ENCODE results near the gene SETD9.

The SETD9 gene

GRCh38 chr5:56909294-56910209 lies at the start of gene SETD9:
SETD9 (plus strand) TSS chr5:56909596; CDS start chr5:56909646, 50 bp downstream.
- peak; percentile 97 to 98 for DNase-seq

GRCh38 chr5:56861893-56862485 lies 47.4 kb upstream of the SETD9 start:
- DNase-seq: no peak

DNA sequence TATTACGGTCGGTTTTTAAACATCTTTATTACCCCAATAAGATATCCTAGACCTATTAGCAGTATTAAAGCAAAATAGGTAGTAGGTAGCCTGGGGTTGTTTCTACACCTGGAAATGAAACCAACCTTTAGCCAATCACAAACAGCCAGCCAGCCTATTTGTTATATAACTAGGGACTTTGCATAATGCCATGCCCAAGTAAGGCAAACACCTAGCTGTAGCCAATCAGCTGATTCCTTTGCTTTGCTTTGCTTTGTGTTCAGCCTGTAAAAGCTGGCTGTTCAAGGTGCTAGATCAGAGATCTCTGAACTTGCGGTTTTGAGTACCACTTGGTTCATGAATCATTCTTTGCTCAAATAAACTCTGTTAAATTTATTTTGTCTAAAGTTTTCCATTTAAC lies 46.5 kb upstream of the SETD9 start:
- DNase-seq: no peak

DNA sequence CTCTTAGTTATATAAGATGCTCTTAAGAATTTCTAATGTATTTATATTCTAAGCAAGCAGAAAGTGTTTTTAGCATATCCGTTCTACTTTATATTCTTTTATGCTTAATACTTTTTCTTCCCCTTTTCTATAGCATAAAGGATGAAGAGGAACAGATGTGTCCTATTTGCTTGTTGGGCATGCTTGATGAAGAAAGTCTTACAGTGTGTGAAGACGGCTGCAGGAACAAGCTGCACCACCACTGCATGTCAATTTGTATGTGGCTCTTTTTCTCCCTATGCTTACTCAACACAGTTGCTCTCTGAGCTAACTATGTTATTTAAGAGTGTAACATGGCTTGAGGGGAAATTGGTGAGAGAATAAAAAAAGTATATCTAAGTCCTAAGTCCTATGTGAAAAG lies 37.6 kb upstream of the SETD9 start:
- DNase-seq: no peak

DNA sequence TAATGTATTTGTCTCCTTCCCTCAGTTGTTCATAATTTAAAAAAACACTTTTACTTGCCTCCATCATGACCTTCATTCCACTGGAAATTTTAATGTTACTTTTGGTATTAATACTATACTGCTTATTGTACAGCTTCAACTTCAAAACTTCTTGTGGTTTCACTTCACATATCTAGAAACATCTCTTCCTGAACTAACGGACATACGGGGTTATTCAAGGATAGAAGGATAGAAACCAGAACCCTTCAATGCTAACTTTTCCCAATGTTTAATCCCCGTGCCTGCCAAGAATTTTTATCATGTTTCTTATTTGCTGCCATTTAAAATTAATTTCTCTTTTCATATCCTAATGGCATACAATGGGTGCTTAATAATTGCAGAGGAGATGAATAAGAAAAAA lies 36.3 kb upstream of the SETD9 start:
- no peak for DNase-seq

GRCh38 chr5:56876327-56876726 lies 33.1 kb upstream of the SETD9 start:
- no peak for DNase-seq

DNA sequence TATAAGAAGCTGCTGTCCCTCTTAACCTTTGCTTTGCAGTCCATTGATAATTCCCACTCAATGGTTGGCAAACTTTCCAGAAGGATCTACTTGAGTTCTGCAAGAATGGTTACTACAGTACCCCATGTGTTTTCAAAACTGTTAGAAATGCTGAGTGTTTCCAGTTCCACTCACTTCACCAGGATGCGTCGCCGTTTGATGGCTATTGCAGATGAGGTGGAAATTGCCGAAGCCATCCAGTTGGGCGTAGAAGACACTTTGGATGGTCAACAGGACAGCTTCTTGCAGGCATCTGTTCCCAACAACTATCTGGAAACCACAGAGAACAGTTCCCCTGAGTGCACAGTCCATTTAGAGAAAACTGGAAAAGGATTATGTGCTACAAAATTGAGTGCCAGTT lies 27.8 kb upstream of the SETD9 start:
- no peak for DNase-seq

- no peak for DNase-seq
Observed at GRCh38 chr5:56893251-56893951, 16.0 kb upstream of the SETD9 start.

DNA sequence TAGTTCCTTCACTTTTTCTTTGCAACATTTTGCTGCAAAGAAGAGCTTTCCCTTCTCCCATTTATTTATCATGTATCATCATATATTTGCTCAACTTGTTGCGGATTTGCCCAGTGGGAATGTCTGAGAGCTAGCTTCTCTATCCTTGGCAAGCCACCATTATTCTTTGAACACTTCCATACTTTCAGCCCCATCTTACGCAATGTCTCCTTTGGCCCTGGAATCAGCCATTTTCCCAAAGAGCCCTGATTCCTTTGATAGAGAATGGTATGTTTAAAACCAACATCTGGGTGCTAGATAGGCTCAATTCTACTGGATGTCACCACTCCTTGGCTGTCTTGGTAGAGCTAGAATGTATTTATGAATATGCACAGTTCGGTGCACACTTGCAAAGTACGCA lies 12.6 kb upstream of the SETD9 start:
- no peak for DNase-seq

DNA sequence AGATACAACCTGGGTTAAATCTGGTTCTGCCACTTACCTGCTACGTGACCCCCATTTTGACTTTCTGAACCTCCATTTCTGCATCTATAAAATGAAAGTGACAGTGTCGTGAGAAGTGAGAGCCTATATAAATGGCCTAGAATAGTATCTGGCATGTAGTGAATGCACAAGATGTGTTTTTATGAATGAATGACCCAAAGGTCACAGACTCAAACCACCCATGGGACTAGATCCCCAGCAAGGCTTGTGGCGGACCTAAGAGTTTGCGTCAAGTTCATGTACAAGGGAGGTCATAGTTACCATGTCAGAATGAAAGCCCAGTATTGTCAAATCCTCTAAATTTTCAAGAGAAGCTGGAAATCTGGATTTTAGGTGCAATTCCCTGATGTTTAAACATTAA lies 11.2 kb upstream of the SETD9 start:
- DNase-seq: no peak

- DNase-seq: no peak
Observed at GRCh38 chr5:56900395-56900794, 9.0 kb upstream of the SETD9 start.

DNA sequence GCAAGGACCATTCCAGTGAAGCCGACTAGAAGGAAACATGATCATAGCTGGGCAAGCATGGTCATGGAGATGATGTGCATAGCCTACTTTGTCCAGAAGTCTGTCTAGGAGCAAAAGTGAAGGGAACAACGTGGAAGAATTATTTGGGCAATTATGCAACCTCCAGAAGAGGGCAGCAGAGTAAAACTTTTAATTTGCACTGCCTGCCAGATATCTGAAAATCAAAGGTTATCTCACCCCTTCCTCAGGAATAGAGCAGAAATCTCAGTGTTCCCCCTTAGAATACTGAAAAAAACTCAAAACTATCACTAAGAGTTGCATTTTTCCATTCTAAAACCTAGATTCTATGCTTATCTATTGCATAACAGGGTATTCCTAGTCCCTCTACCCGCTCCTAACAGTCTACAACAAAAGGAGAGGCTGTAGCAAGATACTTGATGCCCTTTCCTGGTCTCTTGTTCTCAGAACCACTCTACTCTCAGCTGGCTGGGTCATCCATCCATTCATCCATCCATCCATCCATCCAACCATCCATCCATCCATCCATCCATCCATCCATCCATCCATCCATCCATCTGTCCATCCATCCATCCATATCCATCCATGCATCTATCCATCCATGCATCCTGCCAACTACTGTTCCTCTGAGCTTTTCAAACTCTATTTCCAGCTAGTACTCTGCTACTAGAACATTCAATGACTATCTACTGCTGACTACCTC lies 8.4 kb upstream of the SETD9 start:
- DNase-seq: peak; percentile 3 to 58

DNA sequence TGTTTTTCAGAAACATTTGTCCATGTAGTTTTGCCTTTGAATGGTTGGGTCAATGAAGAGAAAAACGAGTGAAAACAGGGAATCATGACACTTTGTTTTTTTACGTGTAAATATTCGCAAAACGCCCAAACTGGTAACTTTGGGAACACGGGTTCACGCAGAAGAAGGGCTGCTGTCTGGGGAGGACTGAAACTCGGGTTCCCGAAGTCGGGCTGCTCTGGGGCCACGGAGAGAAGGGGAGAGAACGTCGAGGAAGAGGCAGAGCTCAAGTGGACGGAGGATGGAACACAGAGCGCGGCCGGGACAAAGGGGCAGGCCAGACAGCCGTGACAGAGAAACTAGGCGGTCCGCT lies 478 bp upstream of the SETD9 start:
- DNase-seq: peak in 1 of 2 donors; percentile 84

DNA sequence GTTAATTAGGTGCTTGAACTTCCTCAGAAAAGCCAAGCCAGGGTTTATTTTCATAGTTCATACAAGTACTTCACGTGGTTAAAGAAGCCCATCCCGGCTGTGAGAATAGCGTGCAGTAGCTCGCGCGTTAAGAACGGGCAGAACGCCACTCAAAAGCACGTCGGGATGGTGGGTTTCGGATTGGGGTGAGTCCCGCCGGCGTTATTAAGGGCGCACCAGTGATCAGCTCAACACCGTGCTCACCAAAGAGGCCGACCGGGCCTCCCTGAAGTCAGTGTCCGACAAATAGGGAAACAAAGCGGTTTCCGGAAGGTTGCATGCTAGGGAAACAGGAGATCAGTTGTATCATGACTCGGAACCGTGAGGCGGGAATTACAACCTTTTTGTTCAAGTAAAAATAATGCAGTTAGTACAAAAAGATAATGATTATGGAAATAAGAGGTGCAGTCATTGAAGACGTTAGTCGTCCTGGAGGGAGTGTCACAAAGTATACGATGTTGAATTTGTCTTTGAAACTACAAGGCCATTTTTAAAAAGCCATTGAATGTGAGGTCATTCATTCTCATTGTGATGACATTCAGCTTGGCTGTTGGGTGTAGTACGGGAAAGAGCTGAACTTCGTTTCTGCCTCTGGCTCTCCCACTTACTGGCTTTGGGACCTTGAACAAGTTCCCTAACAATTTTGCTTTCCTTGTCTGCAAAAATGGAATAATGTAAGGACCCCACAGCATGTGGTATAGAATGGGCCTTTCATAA lies 992 bp downstream of the SETD9 start:
- no peak for DNase-seq

DNA sequence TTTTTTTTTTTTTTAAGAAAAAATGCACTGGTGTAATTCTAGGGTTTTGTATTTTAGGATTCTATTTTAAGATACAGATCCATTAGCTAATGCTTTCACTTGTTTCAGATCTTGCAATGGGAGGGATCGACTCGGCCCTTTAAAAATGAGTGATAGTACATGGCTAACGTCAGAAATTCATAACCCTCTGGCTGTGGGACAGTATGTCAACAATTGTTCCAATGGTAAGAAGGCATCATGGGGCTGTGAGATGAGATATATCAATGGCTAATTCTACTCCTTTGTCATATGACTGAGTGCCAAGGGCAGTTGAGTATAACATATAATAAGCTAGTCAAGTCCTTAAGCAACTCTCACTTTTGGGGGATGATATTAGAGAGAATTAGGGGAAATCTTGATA lies 4.4 kb downstream of the SETD9 start:
- DNase-seq: no peak

DNA sequence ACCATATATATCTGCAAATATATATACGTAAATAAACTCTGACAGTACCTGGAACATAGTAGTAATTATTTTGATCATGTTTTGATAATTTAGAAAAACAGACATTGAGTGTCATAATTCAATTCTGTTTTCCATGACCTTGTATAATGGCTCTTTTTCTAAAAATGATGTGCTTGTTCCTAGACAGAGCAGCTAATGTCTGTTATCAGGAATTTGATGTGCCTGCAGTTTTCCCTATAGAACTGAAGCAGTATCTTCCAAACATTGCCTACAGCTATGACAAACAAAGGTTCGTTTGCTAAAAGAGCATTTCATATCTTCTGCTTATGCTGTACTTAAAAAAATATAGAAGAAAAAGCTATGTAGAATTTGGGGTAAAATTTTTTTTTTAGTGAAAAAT lies 5.3 kb downstream of the SETD9 start:
- no peak for DNase-seq

- no peak for DNase-seq
Observed at GRCh38 chr5:56917534-56917933, 8.1 kb downstream of the SETD9 start.

DNA sequence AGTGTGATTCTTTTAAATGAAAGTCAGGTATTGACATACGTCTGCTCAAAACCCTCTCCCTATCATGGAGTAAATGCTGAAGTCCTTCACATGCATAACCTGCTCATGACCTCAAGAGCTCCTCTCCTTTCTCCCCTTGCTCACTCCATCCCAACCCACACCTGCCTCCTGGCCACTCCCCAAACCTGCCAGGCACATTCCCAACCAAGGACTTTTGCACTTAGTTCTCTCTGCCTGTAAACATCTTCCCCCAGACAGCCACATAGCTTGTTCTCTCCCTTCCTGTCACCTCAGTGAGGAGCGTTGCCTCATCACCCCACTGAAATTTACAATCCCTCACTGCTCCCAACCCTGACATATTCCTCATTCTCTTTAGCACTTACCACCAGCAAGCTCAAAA lies 8.7 kb downstream of the SETD9 start:
- DNase-seq: no peak

DNA sequence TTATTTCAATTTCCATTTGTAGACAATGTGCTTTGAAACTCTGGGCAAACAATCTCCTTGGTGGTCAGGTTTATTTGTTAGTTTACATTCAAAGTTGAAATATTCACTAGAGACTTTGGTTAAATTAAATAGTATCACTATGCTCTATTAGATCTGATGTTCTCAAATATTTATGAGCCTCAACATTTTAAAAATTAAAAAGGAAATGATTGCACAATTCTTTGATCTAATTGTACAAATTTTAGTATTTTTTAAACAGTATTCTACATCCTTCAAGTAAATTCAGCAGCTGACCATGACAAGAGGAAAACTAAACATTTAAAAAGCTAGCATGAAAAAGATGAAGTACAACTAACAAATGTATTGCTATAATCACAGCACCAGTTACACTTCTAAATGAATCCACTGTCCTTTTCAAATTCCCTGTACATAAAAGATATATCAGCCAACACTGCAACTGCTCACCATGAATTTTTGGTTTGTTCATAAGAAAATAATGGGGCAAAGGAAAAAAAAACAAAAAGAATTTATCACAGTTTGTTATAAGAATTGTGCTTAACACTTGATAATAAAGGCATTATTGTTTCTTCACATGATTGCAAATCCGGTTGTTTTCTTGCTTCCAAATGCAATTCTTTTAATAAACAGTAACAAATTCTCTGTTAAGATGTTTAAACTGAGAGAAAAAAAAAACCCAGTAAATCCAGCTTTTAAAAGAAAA lies 10.7 kb downstream of the SETD9 start:
- no peak for DNase-seq

DNA sequence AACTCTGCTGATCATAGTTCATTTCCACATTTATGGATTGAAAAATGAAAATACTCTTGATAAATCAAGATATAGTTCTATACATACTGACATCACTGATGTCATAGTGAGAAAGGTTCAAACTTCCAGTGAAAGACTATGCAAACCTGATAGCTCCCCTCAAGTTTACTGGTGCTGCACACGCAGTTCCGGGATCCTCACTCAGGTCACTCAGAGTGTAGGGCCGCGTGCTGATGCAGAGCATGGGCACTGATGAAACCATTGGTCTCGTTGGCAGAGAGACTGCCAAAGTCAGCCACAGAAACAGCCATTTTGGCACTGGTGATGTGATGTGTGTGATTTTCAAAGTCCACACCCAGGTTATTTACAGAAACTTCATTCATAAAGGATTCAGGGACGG lies 13.5 kb downstream of the SETD9 start:
- no peak for DNase-seq

GRCh38 chr5:56934325-56934724 lies 24.9 kb downstream of the SETD9 start:
- no peak for DNase-seq

DNA sequence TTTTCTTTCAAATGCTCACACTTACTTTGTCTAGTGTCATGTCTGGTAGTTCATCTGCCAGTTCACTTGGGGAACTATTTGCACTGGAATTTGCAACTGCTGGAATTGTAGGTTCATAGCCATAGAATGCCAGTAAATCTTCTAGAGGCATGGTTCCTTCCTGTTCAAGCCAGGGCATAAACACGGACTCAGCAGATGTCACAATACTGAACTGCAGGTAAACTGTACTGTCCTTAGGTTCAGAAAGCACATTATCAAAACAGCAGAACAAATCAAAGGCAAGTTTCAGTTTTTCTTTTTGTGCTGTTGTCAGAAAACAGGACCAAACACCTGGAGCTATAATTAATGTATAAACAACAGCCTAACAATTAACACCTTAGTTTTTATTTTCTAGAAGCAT lies 29.5 kb downstream of the SETD9 start:
- DNase-seq: no peak

All from hippocampal formation (tissue), 2 donors.